ENCODE results near the gene JAKMIP1. TPM values are rescaled to one million over a fixed set of nuclear protein-coding genes. Genes with fewer than 3 reads are reported as not detected.

JAKMIP1 gene
- total and polyA plus RNA-seq, 4 donors: 0.08 to 0.46 (median 0.22) TPM

- H3K4me3 ChIP-seq: no peak overlapping the region
- DNase-seq: no peak
- WGBS, 2 donors: 80 to 85% methylated on average over 15 of the region's 15 CpGs
Measured at GRCh38 chr4:6047130-6047673, 153.1 kb downstream of the JAKMIP1 start.

GRCh38 chr4:6046526-6047129 is 153.7 kb downstream of the JAKMIP1 start:
- no peak overlapping the region for H3K4me3 ChIP-seq
- WGBS, 2 donors: 88 to 93% methylated on average over 14 of the region's 14 CpGs
- H3K36me3 ChIP-seq (ENCODE audit: control insufficient read depth in 4 of 4, insufficient read depth in 4 of 4, low read length in 4 of 4): no peaks in the 10 kb centered on the region
- ATAC-seq (ENCODE audit: insufficient read depth, low FRiP score) (no peak), DNase-seq (no peak)
- H3K27me3 ChIP-seq (ENCODE audit: control insufficient read depth in 3 of 3, insufficient read depth in 3 of 3, low read length in 2 of 3): peaks cover 0 to 10% (median 6%) of the 10 kb centered on the region in 3 donors
- TF ChIP-seq CTCF (IDR thresholded peaks at IDR 0.05; ENCODE audit: control extremely low read depth, extremely low read depth): no peak
- H3K9ac ChIP-seq (ENCODE audit: insufficient read depth in 1 of 2, low read length in 2 of 2): no peak overlapping the region
- H3K27ac ChIP-seq (ENCODE audit: low read depth in 1 of 2, low read length in 1 of 2): no peak overlapping the region
- H3K9me3 ChIP-seq (ENCODE audit: control insufficient read depth in 4 of 4, insufficient read depth in 3 of 4, low read length in 3 of 4): peaks cover 0 to 2% (median 0%) of the 10 kb centered on the region in 4 donors
- H3K4me1 ChIP-seq (ENCODE audit: control insufficient read depth in 5 of 5, insufficient read depth in 5 of 5, low read length in 5 of 5): no peaks in the 10 kb centered on the region

More at GRCh38 chr4:6047130-6047673, 153.1 kb downstream of the JAKMIP1 start:
- no peak for ATAC-seq (ENCODE audit: insufficient read depth, low FRiP score)
- H3K27ac ChIP-seq (ENCODE audit: low read depth in 1 of 2, low read length in 1 of 2): no peak overlapping the region
- peaks cover 0 to 2% (median 0%) of the 10 kb centered on the region in 4 donors for H3K9me3 ChIP-seq (ENCODE audit: control insufficient read depth in 4 of 4, insufficient read depth in 3 of 4, low read length in 3 of 4)
- no peaks in the 10 kb centered on the region for H3K36me3 ChIP-seq (ENCODE audit: control insufficient read depth in 4 of 4, insufficient read depth in 4 of 4, low read length in 4 of 4)
- peaks cover 0 to 6% (median 6%) of the 10 kb centered on the region in 3 donors for H3K27me3 ChIP-seq (ENCODE audit: control insufficient read depth in 3 of 3, insufficient read depth in 3 of 3, low read length in 2 of 3)
- no peaks in the 10 kb centered on the region for H3K4me1 ChIP-seq (ENCODE audit: control insufficient read depth in 5 of 5, insufficient read depth in 5 of 5, low read length in 5 of 5)
- no peak for TF ChIP-seq CTCF (IDR thresholded peaks at IDR 0.05; ENCODE audit: control extremely low read depth, extremely low read depth)
- H3K9ac ChIP-seq (ENCODE audit: insufficient read depth in 1 of 2, low read length in 2 of 2): no peak overlapping the region

GRCh38 chr4:6044805-6045204 is 155.5 kb downstream of the JAKMIP1 start:
- peaks cover 0 to 6% (median 0%) of the 10 kb centered on the region in 4 donors for H3K9me3 ChIP-seq (ENCODE audit: control insufficient read depth in 4 of 4, insufficient read depth in 3 of 4, low read length in 3 of 4)
- H3K9ac ChIP-seq (ENCODE audit: insufficient read depth in 1 of 2, low read length in 2 of 2): no peak overlapping the region
- no peak for DNase-seq
- no peak for TF ChIP-seq CTCF (IDR thresholded peaks at IDR 0.05; ENCODE audit: control extremely low read depth, extremely low read depth)
- no peak overlapping the region for H3K27ac ChIP-seq (ENCODE audit: low read depth in 1 of 2, low read length in 1 of 2)
- H3K36me3 ChIP-seq (ENCODE audit: control insufficient read depth in 4 of 4, insufficient read depth in 4 of 4, low read length in 4 of 4): no peaks in the 10 kb centered on the region
- peaks cover 0 to 15% (median 6%) of the 10 kb centered on the region in 3 donors for H3K27me3 ChIP-seq (ENCODE audit: control insufficient read depth in 3 of 3, insufficient read depth in 3 of 3, low read length in 2 of 3)
- no peak for ATAC-seq (ENCODE audit: insufficient read depth, low FRiP score)
- WGBS, 2 donors: 37 to 42% methylated on average over 9 of the region's 9 CpGs
- H3K4me3 ChIP-seq: no peak overlapping the region
- no peaks in the 10 kb centered on the region for H3K4me1 ChIP-seq (ENCODE audit: control insufficient read depth in 5 of 5, insufficient read depth in 5 of 5, low read length in 5 of 5)
